HCT116 (cell line): ENCODE measurements around the gene LDLRAD4. TPM values are rescaled to one million over a fixed set of nuclear protein-coding genes. Genes with fewer than 3 reads are reported as not detected.

ENCODE experiments used
- ATAC-seq: fragments of 200-7000 bp; cut with Tn5 transposase; 2 replicates; pipeline ENCODE4 v1.9.1; 2020; ENCODE audit warnings: mild to moderate bottlenecking, moderate library complexity
- BruUV-seq: library from RNA; stranded (reverse); fragments of 400-500 nt; replicated peaks from 2 replicates; lab custom pipeline; 2021; lab: Mats Ljungman, UMichigan
- CTCF ChIA-PET: fragments of 300-600 bp; sonication (Branson Sonifier 250); formaldehyde crosslinking; loops from one replicate; lab custom pipeline; 2021; ENCODE audit warnings: antibody characterized with exemption; lab: Charles Lee
- POLR2A ChIA-PET: fragments of 300-600, 350-600 bp; sonication (Branson Sonifier 250); formaldehyde crosslinking; loops from one replicate; lab custom pipeline; 2021; ENCODE audit warnings: antibody characterized with exemption; lab: Charles Lee
- RAD21 ChIA-PET, 2 experiments: fragments of 300-600 bp; sonication (Branson Sonifier 250); formaldehyde crosslinking; loops; one replicate each; lab custom pipeline; 2023; ENCODE audit warnings: low total read pairs in 2 of 2; ENCODE audit not compliant: uncharacterized antibody in 2 of 2, unreplicated experiment in 2 of 2, low non-redundant PET in 1 of 2; lab: Charles Lee
- DNase-seq: peaks from one replicate; pipeline ENCODE4 v3.0.0-alpha.2; 2010; ENCODE audit warnings: low read depth, low spot score
- H2AFZ ChIP-seq: fragments of 200-600 bp; shearing (Covaris generic), sonication (generic); 2 replicates; pipeline ENCODE4 v1.6.1; 2017; ENCODE audit warnings: low read depth, mixed run types, mixed read lengths, antibody characterized with exemption, low read length; ENCODE audit not compliant: poor library complexity, severe bottlenecking
- H3K27ac ChIP-seq: 2 replicates; pipeline ENCODE4 v1.5.1; 2012; ENCODE audit warnings: low read depth, low read length
- H3K27me3 ChIP-seq: fragments of 200-600 bp; sonication (generic); 2 replicates; pipeline ENCODE4 v1.6.1; 2016; ENCODE audit warnings: mixed run types, low read length, mixed read lengths; ENCODE audit not compliant: insufficient read depth
- H3K36me3 ChIP-seq, 2 experiments: fragments of 200-500 bp in 1 of 2; fragments of 200-600 bp in 1 of 2; sonication (Bioruptor generic) in 1 of 2; sonication (generic) in 1 of 2; 2 replicates each; pipeline versions ENCODE4 v1.5.1 to v1.6.1; 2014 to 2016; ENCODE audit warnings: low read length in 2 of 2, inconsistent platforms in 1 of 2, mixed read lengths in 1 of 2, mixed run types in 1 of 2; ENCODE audit not compliant: insufficient read depth in 2 of 2, control insufficient read depth in 1 of 2
- H3K4me1 ChIP-seq, 2 experiments: fragments of 200-600 bp in 1 of 2; sonication (generic) in 1 of 2; 2 replicates each; pipeline versions ENCODE4 v1.5.1 to v1.6.1; 2012 to 2017; ENCODE audit warnings: low read length in 2 of 2, inconsistent platforms in 1 of 2, mild to moderate bottlenecking in 1 of 2, mixed read lengths in 1 of 2, mixed run types in 1 of 2, moderate library complexity in 1 of 2; ENCODE audit not compliant: insufficient read depth in 2 of 2, control insufficient read depth in 1 of 2
- H3K4me2 ChIP-seq: fragments of 200-600 bp; sonication (generic); 2 replicates; pipeline ENCODE4 v1.6.1; 2017; ENCODE audit warnings: mixed run types, low read length, mixed read lengths
- H3K4me3 ChIP-seq, 2 experiments: fragments of 200-600 bp in 1 of 2; sonication (generic) in 1 of 2; replicated peaks in 1 of 2; 2 replicates each; pipeline ENCODE4 v1.5.1; 2011 to 2016; ENCODE audit warnings: low read length in 2 of 2, control low read depth in 1 of 2, low read depth in 1 of 2, mild to moderate bottlenecking in 1 of 2, mixed read lengths in 1 of 2, mixed run types in 1 of 2
- H3K79me2 ChIP-seq: fragments of 200-600 bp; sonication (generic); 2 replicates; pipeline ENCODE4 v1.6.1; 2017; ENCODE audit warnings: mild to moderate bottlenecking, mixed run types, low read length, moderate library complexity, mixed read lengths; ENCODE audit not compliant: insufficient read depth
- H3K9ac ChIP-seq: fragments of 200-600 bp; sonication (generic); 2 replicates; pipeline ENCODE4 v1.6.1; 2016; ENCODE audit warnings: low read length, mixed read lengths
- H3K9me2 ChIP-seq: fragments of 200-600 bp; sonication (generic), shearing (Covaris generic); 2 replicates; pipeline ENCODE4 v1.6.1; 2017; ENCODE audit warnings: mixed run types, mild to moderate bottlenecking, moderate library complexity; ENCODE audit not compliant: insufficient read depth
- H3K9me3 ChIP-seq, 2 experiments: fragments of 200-500 bp in 1 of 2; fragments of 200-600 bp in 1 of 2; sonication (Bioruptor generic) in 1 of 2; sonication (generic) in 1 of 2; 2 replicates each; pipeline ENCODE4 v1.6.1; 2014 to 2017; ENCODE audit warnings: low read length in 2 of 2, mixed read lengths in 2 of 2, inconsistent platforms in 1 of 2, low read depth in 1 of 2, mild to moderate bottlenecking in 1 of 2, mixed run types in 1 of 2, moderate library complexity in 1 of 2; ENCODE audit not compliant: control insufficient read depth in 1 of 2, insufficient read depth in 1 of 2
- H4K20me1 ChIP-seq: fragments of 200-600 bp; sonication (generic), shearing (Covaris generic); 2 replicates; pipeline ENCODE4 v1.6.1; 2017; ENCODE audit warnings: mixed run types, mild to moderate bottlenecking, moderate library complexity; ENCODE audit not compliant: insufficient read depth
- ATF3 ChIP-seq: IDR thresholded peaks from 2 replicates; pipeline ENCODE4 v1.6.1; 2012
- CBX3 ChIP-seq: IDR thresholded peaks from 2 replicates; pipeline ENCODE4 v1.6.1; 2012; ENCODE audit warnings: low read depth
- CTCF ChIP-seq, 3 experiments: fragments of 200-600 bp in 1 of 3; sonication (generic) in 1 of 3; IDR thresholded peaks in 2 of 3; conservative IDR thresholded peaks in 1 of 3; 2 replicates each; pipeline ENCODE4 v1.5.1; 2012 to 2017; ENCODE audit warnings: low read depth in 2 of 3, low read length in 2 of 3, antibody characterized with exemption in 1 of 3, borderline replicate concordance in 1 of 3, control low read depth in 1 of 3, mild to moderate bottlenecking in 1 of 3, mixed read lengths in 1 of 3, mixed run types in 1 of 3, moderate library complexity in 1 of 3; ENCODE audit not compliant: insufficient read depth in 1 of 3
- EGR1 ChIP-seq: IDR thresholded peaks from 2 replicates; pipeline ENCODE4 v1.6.1; 2012; ENCODE audit warnings: low read depth
- ELF1 ChIP-seq: IDR thresholded peaks from 2 replicates; pipeline ENCODE4 v1.6.1; 2012; ENCODE audit warnings: low read depth, borderline replicate concordance
- EZH2 ChIP-seq: fragments of 200-600 bp; sonication (generic); IDR thresholded peaks from 2 replicates; pipeline ENCODE4 v1.6.1; 2017; ENCODE audit warnings: antibody characterized with exemption, mixed run types
- EZH2phosphoT487 ChIP-seq: fragments of 200-600 bp; IDR thresholded peaks from 2 replicates; pipeline ENCODE4 v1.6.1; 2018; ENCODE audit warnings: antibody characterized with exemption, borderline replicate concordance
- FOSL1 ChIP-seq: IDR thresholded peaks from 2 replicates; pipeline ENCODE4 v1.6.1; 2012; ENCODE audit warnings: low read depth
- POLR2AphosphoS5 ChIP-seq: IDR thresholded peaks from 2 replicates; pipeline ENCODE4 v1.6.1; 2011; ENCODE audit warnings: mild to moderate bottlenecking, low read depth, low read length, moderate library complexity
- RAD21 ChIP-seq: IDR thresholded peaks from 2 replicates; pipeline ENCODE4 v1.6.1; 2012; ENCODE audit warnings: low read depth, mild to moderate bottlenecking
- REST ChIP-seq: IDR thresholded peaks from 2 replicates; pipeline ENCODE4 v1.6.1; 2012; ENCODE audit warnings: low read depth
- TCF7L2 ChIP-seq: IDR thresholded peaks from 2 replicates; pipeline ENCODE4 v1.7.0; 2011; ENCODE audit warnings: borderline replicate concordance, inconsistent platforms; ENCODE audit not compliant: insufficient read depth, insufficient read length; ENCODE audit errors: extremely low read depth
- YY1 ChIP-seq: IDR thresholded peaks from 2 replicates; pipeline ENCODE4 v1.6.1; 2011; ENCODE audit warnings: low read length, low read depth, moderate library complexity, mild to moderate bottlenecking; ENCODE audit not compliant: insufficient replicate concordance; ENCODE audit errors: extremely low read depth
- ZFX ChIP-seq: fragments of 450-650 bp; IDR thresholded peaks from 2 replicates; pipeline ENCODE4 v1.6.1; 2017
- intact Hi-C: fragments of 100-400 bp; cut with micrococcal nuclease; formaldehyde crosslinking; loops from 2 replicates; pipeline ENCODE4 v1.10.0; 2022
- total RNA-seq: library from RNA; stranded (reverse); gene quantifications from one replicate; pipeline ENCODE4 v1.2.1, GENCODE V29; 2021; ENCODE audit not compliant: unreplicated experiment

LDLRAD4 gene
- total RNA-seq, 1 experiment from 2014 or later: 1.2 TPM

GRCh38 chr18:13392029-13392750 is 173.6 kb downstream of the LDLRAD4 start (continued):
- TF ChIP-seq FOSL1 (no peak), EGR1 (no peak), CTCF (IDR thresholded peaks at IDR 0.05 in 2 of 3, conservative IDR thresholded peaks at IDR 0.05 in 1 of 3; ENCODE audit: borderline replicate concordance in 1 of 3, insufficient read depth in 1 of 3, low read depth in 2 of 3, low read length in 2 of 3) (no peak)

- H3K27ac ChIP-seq: no peak overlapping the region
- BruUV-seq: no TSS peak
- H3K9ac ChIP-seq: no peak overlapping the region
- TF ChIP-seq TCF7L2: no peak
- TF ChIP-seq POLR2AphosphoS5: no peak
- TF ChIP-seq CTCF (IDR thresholded peaks at IDR 0.05 in 2 of 3, conservative IDR thresholded peaks at IDR 0.05 in 1 of 3; ENCODE audit: borderline replicate concordance in 1 of 3, insufficient read depth in 1 of 3, low read depth in 2 of 3, low read length in 2 of 3): no peak
- no peak for TF ChIP-seq REST
- no peak for TF ChIP-seq FOSL1
- no peak for TF ChIP-seq ELF1
- TF ChIP-seq EZH2phosphoT487: no peak
- no peak for TF ChIP-seq YY1
- TF ChIP-seq CBX3: no peak
- TF ChIP-seq EZH2: no peak
- TF ChIP-seq RAD21: no peak
- TF ChIP-seq ATF3: no peak
- no peak for TF ChIP-seq ZFX
- ATAC-seq (no peak), DNase-seq (no peak)
- 0 out of 2 replicates have a peak, but pooled peaks cover 8% of the 10 kb centered on the region for H3K27me3 ChIP-seq
- RAD21 ChIA-PET: no interaction called here
- H3K9me2 ChIP-seq: no peaks in the 10 kb centered on the region
- POLR2A ChIA-PET: no interaction called here
- no peaks in the 10 kb centered on the region for H4K20me1 ChIP-seq
- CTCF ChIA-PET: no interaction called here
- H3K79me2 ChIP-seq: no peaks in the 10 kb centered on the region
- H3K4me3 ChIP-seq: no peak overlapping the region
- H3K4me1 ChIP-seq: no peaks in the 10 kb centered on the region
- H3K9me3 ChIP-seq: no peaks in the 10 kb centered on the region
- H2AFZ ChIP-seq: no peak overlapping the region
- no peak overlapping the region for H3K4me2 ChIP-seq
- H3K36me3 ChIP-seq: no peaks in the 10 kb centered on the region
- intact Hi-C loops: no loop called here
Measured at GRCh38 chr18:13392899-13393298, 174.3 kb downstream of the LDLRAD4 start.
